Suppressor macrophage treated with lipopolysaccharide for 4 hours (primary cell): ENCODE results near the gene HSPA12A.

Experiments
- DNase-seq: peaks from one replicate; pipeline ENCODE4 v3.0.0-alpha.2; 2020

The HSPA12A gene

GRCh38 chr10:116770281-116770680, 27.9 kb upstream of the HSPA12A start:
- no peak for DNase-seq

GRCh38 chr10:116769791-116770190, 27.4 kb upstream of the HSPA12A start:
- no peak for DNase-seq

- DNase-seq = no peak
These were observed 27.0 kb upstream of the HSPA12A start for GRCh38 chr10:116769368-116769767.

- no peak for DNase-seq
These were observed 26.4 kb upstream of the HSPA12A start for GRCh38 chr10:116768786-116769185.

- DNase-seq = no peak
These were observed 24.7 kb upstream of the HSPA12A start for GRCh38 chr10:116766837-116767634.

GRCh38 chr10:116766241-116766827, 24.0 kb upstream of the HSPA12A start:
- DNase-seq = no peak

- peak; percentile 50 for DNase-seq
These were observed 23.3 kb upstream of the HSPA12A start for GRCh38 chr10:116765648-116766081.

- no peak for DNase-seq
These were observed 22.6 kb upstream of the HSPA12A start for GRCh38 chr10:116764979-116765378.

GRCh38 chr10:116763440-116763839, 21.1 kb upstream of the HSPA12A start:
- no peak for DNase-seq

- DNase-seq = no peak
These were observed 19.5 kb upstream of the HSPA12A start for GRCh38 chr10:116761883-116762282.

GRCh38 chr10:116760919-116761318, 18.6 kb upstream of the HSPA12A start:
- DNase-seq = no peak

- DNase-seq = no peak
These were observed 14.9 kb upstream of the HSPA12A start for GRCh38 chr10:116757246-116757645.

- no peak for DNase-seq
These were observed 13.9 kb upstream of the HSPA12A start for GRCh38 chr10:116756277-116756676.

GRCh38 chr10:116753759-116754158, 11.4 kb upstream of the HSPA12A start:
- DNase-seq = no peak

- DNase-seq = no peak
These were observed 10.8 kb upstream of the HSPA12A start for GRCh38 chr10:116752969-116753665.

- no peak for DNase-seq
These were observed 10.2 kb upstream of the HSPA12A start for GRCh38 chr10:116752563-116752962.

GRCh38 chr10:116748471-116748870, 6.1 kb upstream of the HSPA12A start:
- DNase-seq = no peak

- DNase-seq = peak; percentile 20
These were observed 5.7 kb upstream of the HSPA12A start for GRCh38 chr10:116748041-116748440.

- DNase-seq = no peak
These were observed 5.0 kb upstream of the HSPA12A start for GRCh38 chr10:116747325-116747724.

GRCh38 chr10:116744885-116745284, 2.5 kb upstream of the HSPA12A start:
- DNase-seq = no peak

- DNase-seq = no peak
These were observed 1.9 kb upstream of the HSPA12A start for GRCh38 chr10:116744163-116744753.

GRCh38 chr10:116743266-116744064, 1.1 kb upstream of the HSPA12A start:
- DNase-seq = no peak
